ENCODE measurements around the gene AURKA. TPM values are rescaled to one million over a fixed set of nuclear protein-coding genes. Genes with fewer than 3 reads are reported as not detected.

The AURKA gene
- total RNA-seq, 4 donors from 2014 or later = 1.6 to 11.3 (median 4.6) TPM

DNA sequence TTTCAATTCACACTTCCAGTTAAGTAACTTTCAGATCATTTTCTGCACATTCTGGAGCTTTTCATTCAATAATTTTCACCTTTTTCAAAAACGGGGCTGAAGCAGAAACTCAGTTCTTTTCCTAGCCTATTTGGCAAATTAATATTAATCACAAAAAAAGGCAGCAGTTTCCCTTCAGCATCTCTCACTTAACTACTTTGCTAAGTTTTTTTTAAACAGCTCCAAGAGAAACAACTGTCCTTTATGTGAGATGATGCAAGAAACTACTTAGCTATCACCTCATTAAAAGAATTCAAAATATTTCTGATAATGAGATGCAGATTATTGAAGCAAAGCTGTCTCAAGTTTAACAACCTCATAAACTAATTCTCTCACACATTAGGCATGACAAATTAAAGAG is 31.9 kb upstream of the AURKA start:
- ATAC-seq (no peak), DNase-seq (no peak)
- Histone ChIP-seq H3K36me3 (no peaks in the 10 kb centered on the region), H3K27me3 (no peaks in the 10 kb centered on the region), H3K4me1 (no peaks in the 10 kb centered on the region), H3K4me3 (no peak overlapping the region), H3K27ac (no peak overlapping the region), H3K9me3 (no peaks in the 10 kb centered on the region)
- in situ Hi-C loops (cut with MboI; ENCODE audit: low sequenced_read_pairs in 4 of 4) = no loop called here
- intact Hi-C loops (cut with DNase I; ENCODE audit: low total_unique reads) = no loop called here
- no peak for TF ChIP-seq POLR2A (IDR thresholded peaks at IDR 0.05)
- TF ChIP-seq, protein P1, sequence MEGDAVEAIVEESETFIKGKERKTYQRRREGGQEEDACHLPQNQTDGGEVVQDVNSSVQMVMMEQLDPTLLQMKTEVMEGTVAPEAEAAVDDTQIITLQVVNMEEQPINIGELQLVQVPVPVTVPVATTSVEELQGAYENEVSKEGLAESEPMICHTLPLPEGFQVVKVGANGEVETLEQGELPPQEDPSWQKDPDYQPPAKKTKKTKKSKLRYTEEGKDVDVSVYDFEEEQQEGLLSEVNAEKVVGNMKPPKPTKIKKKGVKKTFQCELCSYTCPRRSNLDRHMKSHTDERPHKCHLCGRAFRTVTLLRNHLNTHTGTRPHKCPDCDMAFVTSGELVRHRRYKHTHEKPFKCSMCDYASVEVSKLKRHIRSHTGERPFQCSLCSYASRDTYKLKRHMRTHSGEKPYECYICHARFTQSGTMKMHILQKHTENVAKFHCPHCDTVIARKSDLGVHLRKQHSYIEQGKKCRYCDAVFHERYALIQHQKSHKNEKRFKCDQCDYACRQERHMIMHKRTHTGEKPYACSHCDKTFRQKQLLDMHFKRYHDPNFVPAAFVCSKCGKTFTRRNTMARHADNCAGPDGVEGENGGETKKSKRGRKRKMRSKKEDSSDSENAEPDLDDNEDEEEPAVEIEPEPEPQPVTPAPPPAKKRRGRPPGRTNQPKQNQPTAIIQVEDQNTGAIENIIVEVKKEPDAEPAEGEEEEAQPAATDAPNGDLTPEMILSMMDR (IDR thresholded peaks at IDR 0.05 in 4 of 5, conservative IDR thresholded peaks at IDR 0.05 in 1 of 5) = no peak

DNA sequence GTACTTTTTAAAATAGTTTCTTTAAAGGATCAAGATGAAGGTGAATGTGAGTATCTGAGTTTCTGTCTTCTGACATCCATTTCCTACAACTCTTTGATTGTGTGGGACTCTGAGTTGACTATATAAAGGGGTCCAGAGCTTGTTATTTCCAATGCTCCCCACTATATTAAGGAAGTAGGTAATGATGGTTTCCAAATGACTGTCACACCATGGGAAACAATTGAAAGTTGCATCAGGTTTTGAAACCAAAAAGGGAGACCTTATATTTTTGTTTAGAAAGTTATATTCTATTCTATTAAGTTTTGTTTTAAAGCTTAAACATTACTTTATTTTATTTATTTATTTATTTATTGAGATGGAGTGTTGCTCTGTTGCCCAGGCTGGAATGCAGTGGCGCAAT is 31.2 kb upstream of the AURKA start:
- no peaks in the 10 kb centered on the region for H3K4me1 ChIP-seq
- no peaks in the 10 kb centered on the region for H3K9me3 ChIP-seq
- no peak overlapping the region for H3K27ac ChIP-seq
- H3K4me3 ChIP-seq = no peak overlapping the region
- TF ChIP-seq, protein P1 (IDR thresholded peaks at IDR 0.05 in 4 of 5, conservative IDR thresholded peaks at IDR 0.05 in 1 of 5) = no peak
- TF ChIP-seq POLR2A (IDR thresholded peaks at IDR 0.05) = no peak
- intact Hi-C loops (cut with DNase I; ENCODE audit: low total_unique reads) = no loop called here
- no peaks in the 10 kb centered on the region for H3K27me3 ChIP-seq
- no peaks in the 10 kb centered on the region for H3K36me3 ChIP-seq
- in situ Hi-C loops (cut with MboI; ENCODE audit: low sequenced_read_pairs in 4 of 4) = no loop called here
- no peak for ATAC-seq
- DNase-seq = no peak

DNA sequence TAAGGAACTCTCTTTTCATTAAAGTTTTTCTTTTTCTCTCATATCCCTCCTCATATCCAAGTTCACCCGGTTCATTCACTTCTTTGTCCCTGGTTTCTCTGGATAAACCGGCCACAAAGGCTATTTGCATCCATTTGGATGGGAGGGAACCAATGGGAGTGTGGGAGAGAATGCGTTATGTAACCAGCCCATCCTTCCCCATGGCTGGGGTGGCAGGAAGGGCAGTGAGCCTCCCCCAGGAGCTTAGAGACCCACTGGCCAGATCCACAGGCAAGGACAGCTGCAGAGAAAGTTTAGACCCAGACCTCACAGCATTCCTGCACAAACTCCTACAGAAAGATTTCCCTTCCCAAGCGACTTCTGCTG is 30.8 kb upstream of the AURKA start:
- H3K27ac ChIP-seq = no peak overlapping the region
- no peak for ATAC-seq

DNA sequence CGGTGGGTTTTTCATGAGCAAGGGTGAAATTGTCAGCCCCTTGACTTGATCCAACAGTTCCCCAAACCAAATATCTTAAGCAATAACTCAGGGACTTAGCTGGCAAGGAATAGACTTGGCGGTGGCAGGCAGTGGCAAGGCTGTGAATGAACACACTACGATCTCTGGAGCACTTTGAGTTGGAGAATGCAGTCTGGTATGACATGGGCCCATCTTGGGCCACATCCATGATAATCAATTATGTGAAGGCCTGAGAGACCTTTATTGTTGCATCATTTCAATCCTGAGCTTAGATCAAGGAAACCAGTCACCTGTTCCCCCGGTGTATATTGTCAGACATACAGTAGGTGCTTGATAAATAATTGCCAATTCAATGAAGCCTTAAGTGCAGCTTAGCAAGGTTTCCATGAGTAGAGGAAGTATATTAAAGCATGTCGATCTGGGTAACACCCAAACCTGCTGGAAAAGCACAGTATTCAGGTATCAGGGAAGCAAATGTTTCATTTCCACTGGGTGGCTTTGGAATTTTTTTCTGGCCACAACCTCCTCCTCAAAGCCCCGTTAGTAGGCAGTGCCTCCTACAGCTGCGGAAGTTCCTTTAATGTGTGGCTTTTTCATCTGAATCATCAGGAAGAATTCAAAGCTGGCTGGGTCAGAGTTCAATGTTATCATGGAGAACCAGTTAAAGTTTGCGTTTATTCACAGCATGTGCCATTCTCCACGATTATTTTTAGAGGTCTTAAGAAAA is 30.2 kb upstream of the AURKA start:
- Histone ChIP-seq H3K27me3 (no peaks in the 10 kb centered on the region), H3K27ac (no peak overlapping the region), H3K4me3 (no peak overlapping the region), H3K9me3 (no peaks in the 10 kb centered on the region), H3K4me1 (no peaks in the 10 kb centered on the region), H3K36me3 (no peaks in the 10 kb centered on the region)
- in situ Hi-C loops (cut with MboI; ENCODE audit: low sequenced_read_pairs in 4 of 4) = no loop called here
- DNase-seq = no peak
- ATAC-seq = no peak
- intact Hi-C loops (cut with DNase I; ENCODE audit: low total_unique reads) = no loop called here
- TF ChIP-seq POLR2A (IDR thresholded peaks at IDR 0.05) = no peak
- TF ChIP-seq, protein P1 (IDR thresholded peaks at IDR 0.05 in 4 of 5, conservative IDR thresholded peaks at IDR 0.05 in 1 of 5) = no peak

More for the DNA sequence above, 30.8 kb upstream of the AURKA start:
- TF ChIP-seq POLR2A (IDR thresholded peaks at IDR 0.05) = no peak
- TF ChIP-seq, protein P1 (IDR thresholded peaks at IDR 0.05 in 4 of 5, conservative IDR thresholded peaks at IDR 0.05 in 1 of 5) = no peak
- intact Hi-C loops (cut with DNase I; ENCODE audit: low total_unique reads) (no loop called here), in situ Hi-C loops (cut with MboI; ENCODE audit: low sequenced_read_pairs in 4 of 4) (no loop called here)
- H3K9me3 ChIP-seq = no peaks in the 10 kb centered on the region
- DNase-seq = no peak
- H3K4me3 ChIP-seq = no peak overlapping the region
- H3K36me3 ChIP-seq = no peaks in the 10 kb centered on the region
- H3K27me3 ChIP-seq = no peaks in the 10 kb centered on the region
- H3K4me1 ChIP-seq = no peaks in the 10 kb centered on the region

Data from gastrocnemius medialis (tissue), 4 donors.